NCI-H1417 treated with DMSO at 0.1 percent for 48 hours (cell line): ENCODE results near the gene ROS1.
"Not testable (repeated sequence)": the region's sequence is repeated elsewhere in the genome, so short reads cannot be mapped to it uniquely, and the experiment has no call there.

Experiments used
- DNase-seq: peaks from one replicate; lab custom pipeline; 2025; lab: John Stamatoyannopoulos, UW

The ROS1 gene

DNA sequence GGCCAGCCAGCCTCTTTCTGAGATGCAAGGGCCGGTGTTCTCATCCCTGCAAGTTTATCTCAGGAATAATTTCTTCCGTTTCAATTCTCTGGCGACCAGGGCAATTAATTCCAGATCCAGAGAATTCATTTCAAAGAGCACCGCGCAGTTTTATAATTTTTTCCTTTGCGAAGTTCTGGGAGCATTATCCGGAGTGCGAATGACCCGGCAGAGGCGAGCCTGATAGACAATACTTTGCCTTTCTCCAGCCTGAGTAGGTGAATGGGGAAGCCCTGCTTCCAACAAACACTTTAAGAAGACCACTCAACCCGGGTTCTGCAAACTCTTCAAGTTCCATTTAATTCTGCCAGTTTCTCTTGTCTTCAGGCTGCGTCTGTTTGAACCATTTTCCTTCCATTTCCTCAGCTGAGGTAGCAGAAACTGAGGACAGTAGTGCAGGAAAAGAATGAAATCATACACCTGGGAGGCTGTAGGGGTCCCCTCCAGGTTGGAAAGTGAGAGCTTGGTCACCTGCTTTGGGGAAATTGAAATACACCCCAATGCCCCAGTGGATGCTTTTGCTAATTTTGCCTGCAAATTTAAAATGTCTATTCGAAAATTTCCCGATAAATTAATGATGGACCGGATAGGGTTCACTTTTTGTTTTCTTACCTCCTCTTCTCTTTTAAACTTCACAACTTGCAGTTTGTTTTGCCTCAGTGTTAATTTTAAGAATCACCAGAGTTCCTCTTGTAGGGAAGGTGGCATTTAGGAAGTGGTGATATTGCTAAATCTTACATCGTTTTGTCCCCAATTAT, 159.3 kb downstream of the ROS1 start:
- no peak for DNase-seq

DNA sequence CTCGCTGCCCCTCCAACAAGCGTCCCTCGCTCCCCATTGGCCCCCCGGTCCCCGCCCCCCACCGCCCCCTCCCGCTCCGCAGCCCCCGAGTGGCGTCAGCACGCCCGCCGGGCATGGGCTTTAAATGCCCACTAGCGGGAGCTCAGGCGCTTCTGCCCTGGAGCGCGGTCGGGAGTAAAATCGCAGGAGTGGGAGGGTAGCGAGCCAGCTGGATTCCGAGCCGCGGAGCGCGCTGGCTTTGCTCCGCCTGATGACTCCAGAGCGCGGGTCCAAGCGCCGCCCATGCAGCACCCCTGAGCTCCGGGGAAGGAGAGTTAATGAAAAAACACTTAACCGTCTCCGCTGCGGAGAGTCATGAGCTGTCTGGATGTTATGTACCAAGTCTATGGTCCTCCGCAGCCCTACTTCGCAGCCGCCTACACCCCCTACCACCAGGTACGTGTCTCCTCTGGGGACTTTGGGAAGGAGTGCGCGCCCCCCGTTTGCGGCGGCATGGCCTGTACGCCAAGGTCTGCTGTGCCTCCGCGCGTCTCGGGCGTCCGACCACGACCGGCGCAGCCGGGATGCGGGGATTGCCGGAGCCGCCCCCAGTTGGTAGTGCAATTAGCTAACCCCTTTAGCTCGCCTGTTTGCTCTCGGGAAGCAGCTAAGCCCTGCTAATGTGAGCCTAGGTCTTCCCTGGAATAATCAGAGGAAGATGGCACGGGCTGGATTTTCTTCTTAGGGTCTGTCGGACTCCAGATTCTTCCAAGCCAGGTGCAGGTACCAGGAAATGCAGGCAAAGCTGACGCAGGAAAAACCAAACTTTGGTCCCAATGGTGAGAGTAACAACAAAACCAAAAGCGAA, 160.1 kb downstream of the ROS1 start, which contains the start of gene VGLL2:
Gene VGLL2 (plus strand): TSS at position 149 of the 847 bp plus-strand sequence. CDS start 206 bp downstream, at position 355.
- no peak for DNase-seq

DNA sequence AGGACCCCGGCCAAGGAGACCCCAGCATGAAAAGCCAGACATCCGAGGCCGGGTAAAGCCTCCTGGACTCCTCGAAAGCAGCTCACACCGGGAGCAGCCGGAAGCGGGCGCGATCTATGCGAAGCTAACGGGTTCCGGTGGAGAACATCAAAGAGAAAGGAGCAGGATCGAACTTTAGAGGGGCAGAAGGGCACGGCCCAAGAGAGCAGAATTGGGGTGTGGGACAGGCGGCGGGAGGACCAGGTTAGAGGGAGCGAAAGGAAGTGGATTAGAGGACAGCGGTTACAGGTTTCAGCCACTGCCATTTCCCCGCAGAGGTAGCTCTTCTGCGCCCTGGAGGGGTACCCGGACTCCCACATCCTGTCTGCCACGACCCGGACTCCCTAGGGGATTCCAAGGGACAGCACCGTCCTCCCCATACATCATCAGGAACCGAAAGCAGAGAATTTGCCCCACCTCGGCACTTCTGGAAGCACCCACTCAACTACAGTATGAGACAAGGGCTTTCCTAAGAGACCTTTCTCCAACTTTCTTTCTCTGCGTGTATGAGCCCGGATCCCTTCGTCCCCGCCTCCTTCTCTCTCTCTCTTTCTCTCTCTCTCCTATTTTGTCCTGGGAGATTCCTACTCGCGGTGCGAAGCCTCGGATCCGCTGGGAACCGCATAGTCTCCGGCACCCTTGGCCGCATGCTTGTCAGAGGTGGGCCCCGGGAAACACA, 160.9 kb downstream of the ROS1 start:
- DNase-seq: no peak

DNA sequence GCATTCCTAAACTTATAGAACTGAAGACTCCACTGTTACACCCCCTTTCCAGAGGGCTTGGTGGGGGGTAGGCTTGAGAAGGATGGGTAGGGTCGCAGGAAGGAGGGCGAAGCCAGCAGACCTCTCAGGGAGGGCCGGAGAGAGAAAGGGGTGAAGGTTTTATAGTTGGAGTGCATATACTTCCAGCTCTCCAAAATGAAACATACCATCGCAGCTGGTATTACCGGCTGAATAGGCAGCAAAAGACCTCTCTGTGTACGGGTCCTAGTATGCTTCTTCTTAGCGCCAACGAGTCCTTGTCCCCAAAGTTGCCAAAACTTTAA, 161.4 kb downstream of the ROS1 start:
- no peak for DNase-seq

DNA sequence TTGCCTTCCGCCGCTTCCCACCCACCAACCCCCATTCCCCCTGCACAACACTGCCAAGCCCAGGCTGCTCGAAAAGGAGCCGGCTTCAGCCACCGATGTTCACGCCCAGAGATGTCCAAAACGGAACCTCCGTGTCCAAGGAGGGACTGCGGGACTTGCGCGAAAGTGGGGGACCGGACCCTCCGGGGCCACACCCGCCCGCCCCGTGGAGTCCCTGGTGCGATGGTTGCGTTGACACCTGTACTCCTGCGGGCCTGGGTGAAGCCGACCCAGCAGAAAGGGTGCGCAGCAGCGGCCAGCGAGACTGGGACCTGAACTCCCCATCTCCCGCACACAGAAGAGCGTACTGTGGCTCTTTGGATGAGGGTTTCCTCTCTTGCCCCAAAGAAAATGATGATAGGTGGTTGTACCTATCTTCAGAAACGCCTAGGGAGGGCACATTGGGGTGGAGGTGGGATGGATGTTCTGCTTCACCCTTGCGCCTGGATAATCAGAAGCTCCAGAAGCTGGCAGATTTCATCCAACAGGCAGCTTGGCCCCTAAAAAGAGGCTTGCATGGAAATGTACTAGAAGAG, 162.3 kb downstream of the ROS1 start:
- no peak for DNase-seq

DNA sequence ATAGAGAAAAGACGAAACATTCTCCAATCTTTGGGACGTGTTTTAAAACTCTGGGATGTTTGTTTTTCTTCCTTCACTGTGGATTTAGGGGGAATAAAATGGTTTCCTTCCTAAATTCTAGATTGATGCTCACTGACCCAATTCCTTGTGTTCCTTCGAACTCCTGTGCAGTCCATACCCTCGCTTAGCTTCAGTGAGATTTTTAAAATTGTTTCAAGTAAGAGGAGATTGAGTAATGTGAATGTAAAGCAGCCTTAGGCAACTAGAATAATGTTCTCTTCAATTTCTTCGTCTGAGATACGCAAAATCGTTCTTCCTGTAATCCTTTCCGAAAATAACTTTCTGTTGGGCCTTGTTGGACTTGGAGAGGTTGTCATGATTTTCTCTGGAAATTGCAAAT, 162.9 kb downstream of the ROS1 start:
- DNase-seq: no peak

DNA sequence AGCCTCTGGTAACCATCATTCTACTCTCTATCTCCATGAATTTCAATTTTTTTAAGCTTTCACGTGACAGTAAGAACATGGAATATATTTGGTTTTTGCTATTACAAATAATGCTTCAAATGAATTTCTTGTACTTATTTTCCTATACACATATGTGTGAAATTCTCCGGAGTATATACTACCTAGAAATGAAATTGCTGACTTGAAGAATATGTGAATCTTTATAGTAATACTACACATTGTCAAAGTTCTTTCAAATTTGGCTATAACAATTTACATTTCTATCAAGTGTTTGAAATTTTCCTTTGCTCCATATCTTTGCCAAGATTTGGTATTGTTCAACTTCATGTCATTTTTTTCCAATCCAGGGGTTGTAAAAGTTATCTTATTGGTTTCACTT, 172.0 kb downstream of the ROS1 start:
- no peak for DNase-seq

DNA sequence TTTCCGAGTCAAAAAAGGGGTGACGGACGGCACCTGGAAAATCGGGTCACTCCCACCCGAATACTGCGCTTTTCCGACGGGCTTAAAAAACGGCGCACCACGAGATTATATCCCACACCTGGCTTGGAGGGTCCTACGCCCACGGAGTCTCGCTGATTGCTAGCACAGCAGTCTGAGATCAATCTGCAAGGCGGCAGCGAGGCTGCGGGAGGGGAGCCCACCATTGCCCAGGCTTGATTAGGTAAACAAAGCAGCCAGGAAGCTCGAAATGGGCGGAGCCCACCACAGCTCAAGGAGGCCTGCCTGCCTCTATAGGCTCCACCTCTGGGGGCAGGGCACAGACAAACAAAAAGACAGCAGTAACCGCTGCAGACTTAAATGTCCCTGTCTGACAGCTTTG, 180.8 kb downstream of the ROS1 start:
- not testable (repeated sequence) for DNase-seq

DNA sequence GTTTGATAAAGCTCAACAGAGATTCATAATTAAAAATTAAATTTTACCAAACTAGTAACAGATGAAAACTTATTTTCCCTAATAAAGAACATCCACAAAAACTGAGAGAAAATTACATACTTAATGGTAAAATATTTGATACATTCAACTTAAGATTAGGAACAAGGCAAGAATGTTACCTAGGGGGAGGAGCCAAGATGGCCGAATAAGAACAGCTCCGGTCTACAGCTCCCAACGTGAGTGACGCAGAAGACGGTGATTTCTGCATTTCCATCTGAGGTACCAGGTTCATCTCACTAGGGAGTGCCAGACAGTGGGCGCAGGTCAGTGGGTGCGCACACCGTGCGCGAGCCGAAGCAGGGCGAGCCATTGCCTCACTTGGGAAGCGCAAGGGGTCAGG, 181.2 kb downstream of the ROS1 start:
- DNase-seq: not testable (repeated sequence)
